ENCODE data around the gene RERE. TPM values are rescaled to one million over a fixed set of nuclear protein-coding genes. Genes with fewer than 3 reads are reported as not detected.

The RERE gene
- total and polyA plus RNA-seq, 4 donors: 116 to 434 (median 161) TPM

- no peaks in the 10 kb centered on the region for H3K36me3 ChIP-seq (ENCODE audit: control insufficient read depth, insufficient read depth, low read length)
- no peaks in the 10 kb centered on the region for H3K4me1 ChIP-seq (ENCODE audit: control insufficient read depth, insufficient read depth, low read length)
- no peaks in the 10 kb centered on the region for H3K9me3 ChIP-seq (ENCODE audit: control insufficient read depth, insufficient read depth, low read length)
- no peak for DNase-seq (ENCODE audit: low read depth in 4 of 6, low spot score in 6 of 6)
- 100% methylated on average over 1 of the region's 1 CpG for WGBS (ENCODE audit: insufficient coverage)
- no peak overlapping the region for H3K27ac ChIP-seq (ENCODE audit: low read depth, low read length)
- H3K4me3 ChIP-seq (ENCODE audit: low read depth, low read length): no peak overlapping the region
- H3K27me3 ChIP-seq (ENCODE audit: control insufficient read depth, insufficient read depth, low read length): no peaks in the 10 kb centered on the region
Observed at GRCh38 chr1:8544644-8545043, 272.8 kb downstream of the RERE start.

- no peaks in the 10 kb centered on the region for H3K27me3 ChIP-seq (ENCODE audit: control insufficient read depth, insufficient read depth, low read length)
- no peak overlapping the region for H3K27ac ChIP-seq (ENCODE audit: low read depth, low read length)
- no peak overlapping the region for H3K4me3 ChIP-seq (ENCODE audit: low read depth, low read length)
- H3K9me3 ChIP-seq (ENCODE audit: control insufficient read depth, insufficient read depth, low read length): no peaks in the 10 kb centered on the region
- DNase-seq (ENCODE audit: low read depth in 4 of 6, low spot score in 6 of 6): no peak
- no peaks in the 10 kb centered on the region for H3K36me3 ChIP-seq (ENCODE audit: control insufficient read depth, insufficient read depth, low read length)
- no peaks in the 10 kb centered on the region for H3K4me1 ChIP-seq (ENCODE audit: control insufficient read depth, insufficient read depth, low read length)
Observed at GRCh38 chr1:8543965-8544364, 273.5 kb downstream of the RERE start.

- Histone ChIP-seq H3K4me1 (ENCODE audit: control insufficient read depth, insufficient read depth, low read length) (no peaks in the 10 kb centered on the region), H3K27me3 (ENCODE audit: control insufficient read depth, insufficient read depth, low read length) (no peaks in the 10 kb centered on the region), H3K9me3 (ENCODE audit: control insufficient read depth, insufficient read depth, low read length) (no peaks in the 10 kb centered on the region), H3K36me3 (ENCODE audit: control insufficient read depth, insufficient read depth, low read length) (no peaks in the 10 kb centered on the region), H3K27ac (ENCODE audit: low read depth, low read length) (no peak overlapping the region), H3K4me3 (ENCODE audit: low read depth, low read length) (no peak overlapping the region)
- DNase-seq (ENCODE audit: low read depth in 4 of 6, low spot score in 6 of 6): no peak
- 88% methylated on average over 4 of the region's 8 CpGs for WGBS (ENCODE audit: insufficient coverage)
Observed at GRCh38 chr1:8541961-8542521, 275.4 kb downstream of the RERE start.

- H3K4me3 ChIP-seq (ENCODE audit: low read depth, low read length): no peak overlapping the region
- no peaks in the 10 kb centered on the region for H3K9me3 ChIP-seq (ENCODE audit: control insufficient read depth, insufficient read depth, low read length)
- no CpG with 5 or more reads among the region's 1 CpG for WGBS (ENCODE audit: insufficient coverage)
- H3K27ac ChIP-seq (ENCODE audit: low read depth, low read length): no peak overlapping the region
- no peaks in the 10 kb centered on the region for H3K27me3 ChIP-seq (ENCODE audit: control insufficient read depth, insufficient read depth, low read length)
- DNase-seq (ENCODE audit: low read depth in 4 of 6, low spot score in 6 of 6): no peak
- peaks cover 5% of the 10 kb centered on the region for H3K36me3 ChIP-seq (ENCODE audit: control insufficient read depth, insufficient read depth, low read length)
- no peaks in the 10 kb centered on the region for H3K4me1 ChIP-seq (ENCODE audit: control insufficient read depth, insufficient read depth, low read length)
Observed at GRCh38 chr1:8540971-8541370, 276.5 kb downstream of the RERE start.

- Histone ChIP-seq H3K27ac (ENCODE audit: low read depth, low read length) (no peak overlapping the region), H3K4me1 (ENCODE audit: control insufficient read depth, insufficient read depth, low read length) (no peaks in the 10 kb centered on the region), H3K4me3 (ENCODE audit: low read depth, low read length) (no peak overlapping the region), H3K9me3 (ENCODE audit: control insufficient read depth, insufficient read depth, low read length) (no peaks in the 10 kb centered on the region), H3K27me3 (ENCODE audit: control insufficient read depth, insufficient read depth, low read length) (no peaks in the 10 kb centered on the region), H3K36me3 (ENCODE audit: control insufficient read depth, insufficient read depth, low read length) (peaks cover 5% of the 10 kb centered on the region)
- no peak for DNase-seq (ENCODE audit: low read depth in 4 of 6, low spot score in 6 of 6)
- WGBS (ENCODE audit: insufficient coverage): no CpG with 5 or more reads among the region's 3 CpGs
Observed at GRCh38 chr1:8540261-8540941, 277.0 kb downstream of the RERE start.

- no peaks in the 10 kb centered on the region for H3K27me3 ChIP-seq (ENCODE audit: control insufficient read depth, insufficient read depth, low read length)
- H3K27ac ChIP-seq (ENCODE audit: low read depth, low read length): no peak overlapping the region
- peaks cover 5% of the 10 kb centered on the region for H3K36me3 ChIP-seq (ENCODE audit: control insufficient read depth, insufficient read depth, low read length)
- WGBS (ENCODE audit: insufficient coverage): no CpG with 5 or more reads among the region's 4 CpGs
- H3K9me3 ChIP-seq (ENCODE audit: control insufficient read depth, insufficient read depth, low read length): no peaks in the 10 kb centered on the region
- H3K4me1 ChIP-seq (ENCODE audit: control insufficient read depth, insufficient read depth, low read length): no peaks in the 10 kb centered on the region
- DNase-seq (ENCODE audit: low read depth in 4 of 6, low spot score in 6 of 6): no peak
- H3K4me3 ChIP-seq (ENCODE audit: low read depth, low read length): no peak overlapping the region
Observed at GRCh38 chr1:8539683-8540082, 277.8 kb downstream of the RERE start.

GRCh38 chr1:8538502-8538901, 278.9 kb downstream of the RERE start:
- no peaks in the 10 kb centered on the region for H3K9me3 ChIP-seq (ENCODE audit: control insufficient read depth, insufficient read depth, low read length)
- H3K36me3 ChIP-seq (ENCODE audit: control insufficient read depth, insufficient read depth, low read length): peaks cover 5% of the 10 kb centered on the region
- H3K27me3 ChIP-seq (ENCODE audit: control insufficient read depth, insufficient read depth, low read length): no peaks in the 10 kb centered on the region
- no peak overlapping the region for H3K4me3 ChIP-seq (ENCODE audit: low read depth, low read length)
- H3K4me1 ChIP-seq (ENCODE audit: control insufficient read depth, insufficient read depth, low read length): no peaks in the 10 kb centered on the region
- WGBS (ENCODE audit: insufficient coverage): no CpG with 5 or more reads among the region's 3 CpGs
- no peak overlapping the region for H3K27ac ChIP-seq (ENCODE audit: low read depth, low read length)
- DNase-seq (ENCODE audit: low read depth in 4 of 6, low spot score in 6 of 6): no peak

GRCh38 chr1:8537991-8538390, 279.4 kb downstream of the RERE start:
- DNase-seq (ENCODE audit: low read depth in 4 of 6, low spot score in 6 of 6): no peak
- Histone ChIP-seq H3K36me3 (ENCODE audit: control insufficient read depth, insufficient read depth, low read length) (peaks cover 5% of the 10 kb centered on the region), H3K4me1 (ENCODE audit: control insufficient read depth, insufficient read depth, low read length) (no peaks in the 10 kb centered on the region), H3K27me3 (ENCODE audit: control insufficient read depth, insufficient read depth, low read length) (no peaks in the 10 kb centered on the region), H3K4me3 (ENCODE audit: low read depth, low read length) (no peak overlapping the region), H3K27ac (ENCODE audit: low read depth, low read length) (no peak overlapping the region), H3K9me3 (ENCODE audit: control insufficient read depth, insufficient read depth, low read length) (no peaks in the 10 kb centered on the region)
- no CpG with 5 or more reads among the region's 2 CpGs for WGBS (ENCODE audit: insufficient coverage)

- no CpG with 5 or more reads among the region's 2 CpGs for WGBS (ENCODE audit: insufficient coverage)
- DNase-seq (ENCODE audit: low read depth in 4 of 6, low spot score in 6 of 6): no peak
- H3K27me3 ChIP-seq (ENCODE audit: control insufficient read depth, insufficient read depth, low read length): no peaks in the 10 kb centered on the region
- no peak overlapping the region for H3K4me3 ChIP-seq (ENCODE audit: low read depth, low read length)
- H3K27ac ChIP-seq (ENCODE audit: low read depth, low read length): no peak overlapping the region
- H3K36me3 ChIP-seq (ENCODE audit: control insufficient read depth, insufficient read depth, low read length): peaks cover 5% of the 10 kb centered on the region
- H3K4me1 ChIP-seq (ENCODE audit: control insufficient read depth, insufficient read depth, low read length): no peaks in the 10 kb centered on the region
- no peaks in the 10 kb centered on the region for H3K9me3 ChIP-seq (ENCODE audit: control insufficient read depth, insufficient read depth, low read length)
Observed at GRCh38 chr1:8536515-8536914, 280.9 kb downstream of the RERE start.

GRCh38 chr1:8533907-8534306, 283.5 kb downstream of the RERE start:
- no peak overlapping the region for H3K27ac ChIP-seq (ENCODE audit: low read depth, low read length)

More at GRCh38 chr1:8533907-8534306, 283.5 kb downstream of the RERE start:
- H3K27me3 ChIP-seq (ENCODE audit: control insufficient read depth, insufficient read depth, low read length): no peaks in the 10 kb centered on the region
- no peaks in the 10 kb centered on the region for H3K4me1 ChIP-seq (ENCODE audit: control insufficient read depth, insufficient read depth, low read length)
- peaks cover 5% of the 10 kb centered on the region for H3K36me3 ChIP-seq (ENCODE audit: control insufficient read depth, insufficient read depth, low read length)
- no peaks in the 10 kb centered on the region for H3K9me3 ChIP-seq (ENCODE audit: control insufficient read depth, insufficient read depth, low read length)
- no CpG with 5 or more reads among the region's 1 CpG for WGBS (ENCODE audit: insufficient coverage)
- no peak for DNase-seq (ENCODE audit: low read depth in 4 of 6, low spot score in 6 of 6)
- H3K4me3 ChIP-seq (ENCODE audit: low read depth, low read length): no peak overlapping the region
